Measurements from ENCODE around the gene CCDC80.

The CCDC80 gene

DNA sequence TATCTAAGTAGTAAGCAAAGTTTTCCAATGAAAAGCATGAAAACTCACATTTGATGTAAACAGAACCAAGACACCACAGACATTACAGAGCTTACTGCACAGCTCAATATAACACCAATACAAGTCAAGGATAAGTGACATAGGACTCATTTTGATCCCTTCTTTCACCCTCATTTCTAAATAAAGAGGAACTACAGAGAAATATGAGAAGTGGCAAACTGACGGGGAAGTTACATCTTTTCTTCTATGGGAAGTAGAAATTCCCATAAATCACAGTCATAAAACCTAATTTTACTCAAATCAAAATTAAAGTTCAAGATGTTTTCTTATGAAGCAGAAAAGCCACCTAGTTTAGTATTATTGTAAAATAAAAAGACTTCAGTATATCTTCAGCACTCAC lies 83.0 kb downstream of the CCDC80 start:
- no peak overlapping the region for H3K27ac ChIP-seq
- DNase-seq (ENCODE audit: low spot score) = no peak
- POLR2A ChIA-PET (ENCODE audit: low non-redundant PET) = no interaction called here
- TF ChIP-seq, protein P1, sequence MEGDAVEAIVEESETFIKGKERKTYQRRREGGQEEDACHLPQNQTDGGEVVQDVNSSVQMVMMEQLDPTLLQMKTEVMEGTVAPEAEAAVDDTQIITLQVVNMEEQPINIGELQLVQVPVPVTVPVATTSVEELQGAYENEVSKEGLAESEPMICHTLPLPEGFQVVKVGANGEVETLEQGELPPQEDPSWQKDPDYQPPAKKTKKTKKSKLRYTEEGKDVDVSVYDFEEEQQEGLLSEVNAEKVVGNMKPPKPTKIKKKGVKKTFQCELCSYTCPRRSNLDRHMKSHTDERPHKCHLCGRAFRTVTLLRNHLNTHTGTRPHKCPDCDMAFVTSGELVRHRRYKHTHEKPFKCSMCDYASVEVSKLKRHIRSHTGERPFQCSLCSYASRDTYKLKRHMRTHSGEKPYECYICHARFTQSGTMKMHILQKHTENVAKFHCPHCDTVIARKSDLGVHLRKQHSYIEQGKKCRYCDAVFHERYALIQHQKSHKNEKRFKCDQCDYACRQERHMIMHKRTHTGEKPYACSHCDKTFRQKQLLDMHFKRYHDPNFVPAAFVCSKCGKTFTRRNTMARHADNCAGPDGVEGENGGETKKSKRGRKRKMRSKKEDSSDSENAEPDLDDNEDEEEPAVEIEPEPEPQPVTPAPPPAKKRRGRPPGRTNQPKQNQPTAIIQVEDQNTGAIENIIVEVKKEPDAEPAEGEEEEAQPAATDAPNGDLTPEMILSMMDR (conservative IDR thresholded peaks at IDR 0.05; ENCODE audit: low read depth) = no peak
- CTCF ChIA-PET = no interaction called here

DNA sequence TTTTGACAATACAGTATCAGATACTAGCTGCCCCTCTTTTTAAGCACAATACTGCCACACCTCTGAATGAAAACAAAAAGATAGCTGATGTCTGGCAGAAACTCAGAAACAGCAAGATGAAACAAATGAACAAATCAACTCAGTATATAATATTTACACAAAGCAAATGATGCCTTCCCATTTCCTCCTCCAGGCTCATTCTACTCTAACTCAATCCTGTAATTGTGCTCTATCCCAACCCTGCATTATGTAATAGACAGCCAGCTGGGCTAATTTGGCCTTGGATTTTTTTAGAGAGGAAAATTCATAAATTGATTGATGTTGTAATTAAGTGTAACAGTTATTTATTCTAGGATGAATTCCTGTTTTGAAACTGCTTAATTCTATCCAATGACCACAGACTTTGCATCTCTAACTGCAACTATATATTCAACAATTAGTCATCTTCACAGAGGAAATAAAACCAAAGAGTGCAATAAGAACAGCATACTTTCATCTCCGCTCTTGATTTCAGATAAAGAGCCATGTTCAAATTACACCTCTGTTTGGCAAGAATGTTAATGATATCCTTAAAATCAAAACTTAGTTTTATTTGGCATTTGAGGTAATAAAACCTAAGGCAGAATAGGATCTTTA lies 85.3 kb downstream of the CCDC80 start:
- 0 out of 2 replicates have a peak overlapping the region, but pooled peaks have one; percentile 28 for H3K27ac ChIP-seq
- CTCF ChIA-PET = interaction anchor here (0.6 kb wide), 1 partner anchor 228 kb away, joined by 3 read pairs; no protein-coding TSS in a partner anchor
- TF ChIP-seq, protein P1 (conservative IDR thresholded peaks at IDR 0.05; ENCODE audit: low read depth) = no peak
- POLR2A ChIA-PET (ENCODE audit: low non-redundant PET) = no interaction called here
- DNase-seq (ENCODE audit: low spot score) = no peak

- H3K27ac ChIP-seq = no peak overlapping the region
- CTCF ChIA-PET = no interaction called here
- TF ChIP-seq, protein P1 (conservative IDR thresholded peaks at IDR 0.05; ENCODE audit: low read depth) = no peak
- no peak for DNase-seq (ENCODE audit: low spot score)
- POLR2A ChIA-PET (ENCODE audit: low non-redundant PET) = no interaction called here
These were observed 90.1 kb downstream of the CCDC80 start for GRCh38 chr3:112550859-112551258.
